MM.1S (cell line): Measurements from ENCODE around the gene MAPK6.
A peak's percentile ranks its signal among the peaks of the same experiment; 100 is the strongest.

Experiments used
- DNase-seq: peaks from one replicate; pipeline ENCODE4 v3.0.0-alpha.2; 2015
- H2AFZ ChIP-seq: fragments of 300-600 bp; sonication (generic); 2 replicates; pipeline ENCODE4 v1.6.0; 2016; ENCODE audit warnings: antibody characterized with exemption, low read length
- H3F3A ChIP-seq: fragments of 300-600 bp; sonication (generic); 2 replicates; pipeline ENCODE4 v1.6.1; 2016; ENCODE audit warnings: mild to moderate bottlenecking, antibody characterized with exemption, low read length, moderate library complexity, mixed read lengths; ENCODE audit not compliant: insufficient read depth
- H3K27ac ChIP-seq: fragments of 300-600 bp; sonication (generic); 2 replicates; pipeline ENCODE4 v1.5.1; 2016; ENCODE audit warnings: mild to moderate bottlenecking, low read length
- H3K27me3 ChIP-seq: fragments of 300-600 bp; sonication (generic); replicated peaks from 2 replicates; pipeline ENCODE4 v1.6.0; 2016; ENCODE audit warnings: low read length; ENCODE audit not compliant: insufficient read depth
- H3K36me3 ChIP-seq: fragments of 300-600 bp; sonication (generic); replicated peaks from 2 replicates; pipeline ENCODE4 v1.6.1; 2016; ENCODE audit warnings: mild to moderate bottlenecking, low read length, mixed read lengths; ENCODE audit not compliant: insufficient read depth
- H3K4me1 ChIP-seq: fragments of 300-600 bp; sonication (generic); 2 replicates; pipeline ENCODE4 v1.6.1; 2016; ENCODE audit warnings: low read length, mixed read lengths
- H3K4me2 ChIP-seq: fragments of 300-600 bp; sonication (generic); 2 replicates; pipeline ENCODE4 v1.6.0; 2016; ENCODE audit warnings: low read depth, low read length
- H3K4me3 ChIP-seq: fragments of 300-600 bp; sonication (generic); 2 replicates; pipeline ENCODE4 v1.5.1; 2016; ENCODE audit warnings: low read length, mixed read lengths
- H3K79me2 ChIP-seq: fragments of 300-600 bp; sonication (generic); 2 replicates; pipeline ENCODE4 v1.6.1; 2016; ENCODE audit warnings: mixed run types, low read length, mixed read lengths
- H3K9ac ChIP-seq: fragments of 300-600 bp; sonication (generic); 2 replicates; pipeline ENCODE4 v1.6.1; 2016; ENCODE audit warnings: low read length, mixed read lengths
- H3K9me2 ChIP-seq: fragments of 300-600 bp; sonication (generic); replicated peaks from 2 replicates; pipeline ENCODE4 v1.6.1; 2016; ENCODE audit warnings: mild to moderate bottlenecking, low read length, mixed read lengths; ENCODE audit not compliant: insufficient read depth
- H3K9me3 ChIP-seq: fragments of 300-600 bp; sonication (generic); replicated peaks from 2 replicates; pipeline ENCODE4 v1.6.1; 2016; ENCODE audit warnings: mild to moderate bottlenecking, low read length, mixed read lengths; ENCODE audit not compliant: insufficient read depth
- H4K20me1 ChIP-seq: fragments of 300-600 bp; sonication (generic); 2 replicates; pipeline ENCODE4 v1.6.1; 2016; ENCODE audit warnings: mild to moderate bottlenecking, low read length, moderate library complexity, mixed read lengths; ENCODE audit not compliant: insufficient read depth
- CTCF ChIP-seq: fragments of 300-600 bp; sonication (generic); IDR thresholded peaks from 2 replicates; pipeline ENCODE4 v1.5.1; 2016; ENCODE audit warnings: antibody characterized with exemption, low read length, mixed read lengths
- EZH2 ChIP-seq: fragments of 300-600 bp; sonication (generic); optimal IDR thresholded peaks from 2 replicates; pipeline ENCODE3; 2017; ENCODE audit warnings: low read depth, mild to moderate bottlenecking, antibody characterized with exemption, low read length, mixed read lengths
- EZH2phosphoT487 ChIP-seq: fragments of 300-600 bp; sonication (generic); IDR thresholded peaks from 2 replicates; pipeline ENCODE4 v1.6.1; 2018; ENCODE audit warnings: antibody characterized with exemption, low read length

Gene MAPK6

GRCh38 chr15:52057996-52058395 lies 39.0 kb downstream of the MAPK6 start:
- H3F3A ChIP-seq: no peaks in the 10 kb centered on the region
- no peak overlapping the region for H3K4me3 ChIP-seq
- no peaks in the 10 kb centered on the region for H3K27me3 ChIP-seq
- no peak overlapping the region for H3K27ac ChIP-seq
- no peaks in the 10 kb centered on the region for H3K9me3 ChIP-seq
- H3K4me2 ChIP-seq: no peak overlapping the region
- no peaks in the 10 kb centered on the region for H3K4me1 ChIP-seq
- H3K79me2 ChIP-seq: peaks cover 10% of the 10 kb centered on the region; the same call in 1 of the 2 replicates
- no peak for DNase-seq
- H4K20me1 ChIP-seq: no peaks in the 10 kb centered on the region
- no peaks in the 10 kb centered on the region for H3K9me2 ChIP-seq
- peaks cover under 1% of the 10 kb centered on the region; the same call in 1 of the 2 replicates for H3K36me3 ChIP-seq
- H3K9ac ChIP-seq: no peak overlapping the region
- no peak overlapping the region for H2AFZ ChIP-seq
- no peak for TF ChIP-seq EZH2
- no peak for TF ChIP-seq EZH2phosphoT487
- no peak for TF ChIP-seq CTCF

- H3K27ac ChIP-seq: no peak overlapping the region
- peaks cover 7% of the 10 kb centered on the region; the same call in 1 of the 2 replicates for H3K36me3 ChIP-seq
- no peaks in the 10 kb centered on the region for H3F3A ChIP-seq
- TF ChIP-seq EZH2 (no peak), CTCF (no peak), EZH2phosphoT487 (no peak)
- DNase-seq: no peak
- H3K4me2 ChIP-seq: no peak overlapping the region
- H3K79me2 ChIP-seq: peaks cover 3% of the 10 kb centered on the region; the same call in 1 of the 2 replicates
- H3K9me3 ChIP-seq: no peaks in the 10 kb centered on the region
- H3K4me3 ChIP-seq: no peak overlapping the region
- H3K4me1 ChIP-seq: no peaks in the 10 kb centered on the region
- no peak overlapping the region for H2AFZ ChIP-seq
- H3K27me3 ChIP-seq: no peaks in the 10 kb centered on the region
- no peak overlapping the region for H3K9ac ChIP-seq
- H3K9me2 ChIP-seq: no peaks in the 10 kb centered on the region
- no peaks in the 10 kb centered on the region for H4K20me1 ChIP-seq
These were observed 41.5 kb downstream of the MAPK6 start for GRCh38 chr15:52060501-52060900.

GRCh38 chr15:52066842-52067544 lies 48.0 kb downstream of the MAPK6 start:
- H3K9ac ChIP-seq: no peak overlapping the region
- H3K4me2 ChIP-seq: no peak overlapping the region
- no peaks in the 10 kb centered on the region for H3K9me3 ChIP-seq
- peaks cover 7% of the 10 kb centered on the region; the same call in 1 of the 2 replicates for H3K36me3 ChIP-seq
- no peak overlapping the region for H3K4me3 ChIP-seq
- H2AFZ ChIP-seq: no peak overlapping the region
- peaks cover 5% of the 10 kb centered on the region; the same call in 1 of the 2 replicates for H3F3A ChIP-seq
- no peaks in the 10 kb centered on the region for H3K79me2 ChIP-seq
- no peak for TF ChIP-seq EZH2
- no peak for TF ChIP-seq CTCF
- TF ChIP-seq EZH2phosphoT487: no peak
- peaks cover 13% of the 10 kb centered on the region for H3K4me1 ChIP-seq
- peak; percentile 24 for DNase-seq
- no peaks in the 10 kb centered on the region for H3K27me3 ChIP-seq
- no peaks in the 10 kb centered on the region for H4K20me1 ChIP-seq
- no peaks in the 10 kb centered on the region for H3K9me2 ChIP-seq
- no peak overlapping the region for H3K27ac ChIP-seq
